HG03039 (cell line): ENCODE results near the gene NAALADL2.
"Not testable (repeated sequence)": the region's sequence is repeated elsewhere in the genome, so short reads cannot be mapped to it uniquely, and the experiment has no call there.

Experiments used
- ATAC-seq: cut with Tn5 transposase; IDR thresholded peaks from one replicate; pipeline ENCODE4 v1.9.1; 2021; ENCODE audit warnings: mild to moderate bottlenecking, moderate library complexity; ENCODE audit not compliant: unreplicated experiment

Gene NAALADL2

DNA sequence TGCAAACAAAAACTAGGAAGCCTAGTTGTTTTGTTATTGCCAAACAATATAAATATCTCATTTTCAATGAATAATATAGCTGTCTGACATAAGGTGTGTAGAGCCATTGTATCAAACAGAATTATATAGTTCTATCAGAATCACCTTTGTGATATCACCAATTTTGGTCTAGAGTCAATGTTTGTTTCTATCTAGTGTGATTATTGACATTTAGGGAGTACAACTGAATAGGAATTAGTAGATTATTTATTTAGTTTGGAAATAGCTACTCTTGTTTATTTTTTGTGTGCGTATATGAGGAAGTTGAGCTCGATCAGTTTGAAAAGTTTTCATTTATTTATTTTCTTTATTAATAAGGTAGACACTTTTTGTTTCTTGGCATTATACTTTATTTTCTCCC is 389.7 kb downstream of the NAALADL2 start:
- no peak for ATAC-seq

DNA sequence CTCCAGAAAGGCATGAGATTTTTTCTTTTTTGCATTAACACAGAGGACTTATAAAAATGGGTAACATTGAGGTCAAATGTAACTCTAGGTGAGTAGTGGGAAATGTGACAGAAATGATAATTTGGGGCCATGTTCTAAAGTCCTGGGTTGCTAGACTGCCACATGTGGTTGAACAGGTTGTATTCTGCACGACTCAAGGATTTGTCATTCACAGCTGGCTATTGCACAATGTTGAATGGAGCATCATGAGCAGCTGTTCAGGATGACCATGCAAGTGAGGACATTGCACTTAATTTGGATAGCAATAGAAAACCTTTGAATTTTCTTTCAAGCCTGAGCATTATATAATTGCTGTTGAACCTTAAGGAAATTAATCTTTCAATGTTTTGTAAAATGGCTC is 396.6 kb downstream of the NAALADL2 start:
- ATAC-seq = no peak

DNA sequence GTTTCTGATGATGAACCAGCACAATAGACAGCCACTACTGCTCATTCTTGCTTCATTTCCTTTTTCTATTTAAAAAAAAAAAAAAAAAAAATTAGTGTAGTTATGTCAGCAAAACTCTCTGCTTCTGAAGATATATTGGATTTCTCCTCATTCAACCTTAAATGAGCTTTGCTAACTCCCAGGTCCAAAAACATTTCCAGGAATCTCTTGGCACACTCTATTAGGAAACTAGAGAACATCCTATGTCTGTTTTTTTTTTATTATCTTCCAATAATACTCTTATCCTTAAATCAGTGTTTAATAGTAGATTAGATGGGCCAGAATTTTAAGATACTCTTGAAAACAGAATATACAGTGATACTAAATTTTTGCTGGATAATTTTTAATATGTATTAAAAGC is 398.0 kb downstream of the NAALADL2 start:
- no peak for ATAC-seq

DNA sequence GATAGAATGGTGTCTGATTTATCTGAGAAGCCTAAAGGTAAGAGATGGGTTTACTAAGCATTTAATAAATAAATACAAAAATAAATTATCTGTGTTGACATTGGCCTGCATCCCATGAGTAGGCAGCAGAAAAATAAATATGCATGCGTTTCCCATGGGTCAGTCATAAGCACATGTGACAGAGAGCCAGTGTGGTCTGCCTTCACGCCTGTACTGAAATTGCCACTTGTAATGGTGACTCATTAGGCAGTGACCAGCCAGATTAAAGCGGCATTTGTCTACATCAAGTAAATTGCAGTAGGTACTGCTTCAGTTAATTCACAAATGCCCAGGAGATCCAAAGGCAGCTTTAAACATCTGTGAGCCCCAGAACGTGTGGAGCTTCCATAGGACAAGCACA is 399.6 kb downstream of the NAALADL2 start:
- ATAC-seq = no peak

DNA sequence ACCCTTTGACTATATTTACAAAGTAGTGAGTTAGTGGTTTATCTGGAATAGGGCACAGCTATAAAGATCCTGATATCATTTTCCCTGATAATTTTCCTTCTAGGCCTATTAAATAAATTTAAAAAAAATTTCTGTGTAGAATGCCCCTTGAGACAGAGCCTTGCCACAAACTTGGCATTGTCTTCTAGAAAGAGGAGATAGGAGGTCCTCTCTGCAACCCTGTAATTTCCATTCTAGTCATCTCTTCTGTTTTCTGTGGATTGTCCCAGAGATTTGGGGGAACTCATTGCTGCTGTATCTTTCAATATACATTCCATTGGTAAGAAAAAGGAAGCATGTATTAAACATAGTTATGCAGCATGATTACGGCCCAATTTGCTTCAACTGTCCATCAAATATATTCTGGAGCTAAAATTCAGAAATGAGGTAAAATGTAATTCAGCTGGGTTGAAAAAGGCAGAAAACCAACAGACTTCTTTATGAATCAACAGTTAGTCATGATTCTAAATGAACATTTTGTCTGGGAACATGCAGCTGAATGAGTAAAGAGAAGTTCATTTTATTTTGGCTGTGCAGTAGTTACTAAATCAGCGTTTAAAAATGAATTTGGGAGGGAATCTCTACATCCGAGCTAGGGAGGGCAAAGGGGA is 401.1 kb downstream of the NAALADL2 start:
- no peak for ATAC-seq

DNA sequence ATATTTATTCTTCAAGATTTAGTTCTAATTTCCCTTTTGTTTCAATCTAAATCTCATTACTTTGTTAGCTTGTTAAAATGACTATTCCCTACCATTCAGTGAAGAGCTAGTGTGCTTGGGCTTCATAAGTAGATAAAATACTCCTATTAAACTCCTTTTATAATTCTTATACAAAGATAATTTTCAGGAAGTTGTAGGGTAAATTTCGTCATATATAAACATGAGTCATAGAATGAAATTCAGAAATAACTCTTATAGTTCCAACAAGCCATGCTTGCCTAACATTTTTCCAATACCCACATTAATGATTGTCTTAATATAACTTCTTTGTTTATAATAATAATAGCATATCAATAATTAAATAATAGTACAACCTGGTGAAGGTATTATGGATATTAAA is 407.3 kb downstream of the NAALADL2 start:
- no peak for ATAC-seq

DNA sequence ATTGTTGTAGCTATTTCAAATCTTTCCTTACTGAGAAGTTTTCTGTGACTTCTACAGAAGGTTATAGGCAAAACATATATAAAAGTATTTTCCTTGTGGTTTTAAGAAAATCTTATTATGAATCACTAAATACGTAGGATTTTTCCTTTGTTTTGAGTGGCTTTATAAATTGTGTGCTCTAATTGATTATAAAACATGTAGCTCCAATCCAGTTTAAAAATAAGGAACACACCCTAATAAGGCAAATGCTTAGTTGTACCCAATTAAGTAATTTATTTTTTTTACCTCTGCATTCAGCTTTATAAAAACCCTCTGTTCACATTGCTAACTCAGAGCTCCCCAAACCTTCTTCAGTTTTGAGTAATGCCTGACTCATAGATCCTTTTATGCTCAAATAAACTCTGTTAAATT is 408.0 kb downstream of the NAALADL2 start:
- no peak for ATAC-seq

DNA sequence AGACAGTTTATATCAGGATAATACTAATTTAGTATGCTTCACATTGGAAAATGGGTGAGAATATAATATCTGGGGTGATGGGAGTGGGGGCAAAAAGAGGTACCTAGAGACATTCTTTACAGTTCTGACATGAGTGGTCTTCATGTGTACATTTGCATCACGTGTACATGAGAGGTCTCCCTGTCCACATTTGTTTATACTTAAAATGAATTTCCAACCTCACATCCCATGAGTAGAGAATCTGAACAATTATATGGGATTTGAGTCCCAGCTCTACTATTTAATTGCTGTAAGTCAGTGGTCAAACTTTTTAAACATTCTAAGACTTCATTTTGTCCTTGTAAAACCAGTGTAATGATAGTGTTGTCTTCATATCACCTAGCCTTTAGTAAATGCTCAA is 408.4 kb downstream of the NAALADL2 start:
- no peak for ATAC-seq

DNA sequence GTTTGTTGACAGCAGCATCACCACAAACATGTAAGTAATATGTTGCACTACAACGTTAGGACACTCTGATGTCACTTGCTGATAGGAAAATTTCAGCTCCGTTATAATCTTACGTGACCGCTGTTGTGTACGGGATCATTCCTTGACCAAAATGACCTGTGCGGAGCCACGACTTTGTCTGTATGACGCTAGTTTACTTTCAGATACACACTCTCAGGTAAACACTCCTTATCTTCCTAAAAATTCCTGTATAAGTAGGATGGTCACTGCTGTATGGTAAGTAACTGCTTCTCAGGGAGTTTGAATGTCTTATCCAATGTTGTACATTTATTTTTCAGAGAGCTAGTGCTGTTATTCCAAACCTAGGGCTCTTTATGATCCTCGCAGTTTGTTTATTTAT is 410.3 kb downstream of the NAALADL2 start:
- ATAC-seq = no peak

DNA sequence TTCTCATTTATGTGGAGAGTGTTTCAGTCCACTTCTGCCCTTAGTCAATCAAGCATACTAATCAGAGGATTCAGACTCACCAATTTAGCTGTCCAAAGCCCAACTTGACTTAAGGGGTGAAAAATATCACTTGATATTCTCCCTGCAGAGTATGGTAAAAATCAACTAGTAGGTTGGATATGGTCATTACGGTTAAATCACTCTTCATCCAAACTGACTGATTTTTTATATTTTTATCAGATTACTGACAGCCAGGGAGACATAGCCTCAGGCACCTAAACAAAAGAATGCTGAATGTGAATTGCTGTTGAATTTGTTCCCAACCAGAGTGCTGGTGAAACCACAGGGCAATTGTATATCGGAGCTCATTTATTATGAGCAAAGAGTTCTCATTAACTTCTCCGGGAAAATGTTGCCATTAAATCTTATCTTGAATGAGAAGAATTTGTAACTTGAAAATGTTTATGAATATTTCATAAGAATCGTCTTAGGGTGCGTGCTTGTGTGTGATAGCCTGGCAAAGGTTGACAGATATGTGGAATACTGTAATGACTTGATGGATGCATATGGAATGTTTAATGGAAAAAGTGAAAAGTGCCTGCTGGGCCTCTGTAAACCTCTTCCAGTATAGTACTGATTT is 411.2 kb downstream of the NAALADL2 start:
- ATAC-seq = no peak

DNA sequence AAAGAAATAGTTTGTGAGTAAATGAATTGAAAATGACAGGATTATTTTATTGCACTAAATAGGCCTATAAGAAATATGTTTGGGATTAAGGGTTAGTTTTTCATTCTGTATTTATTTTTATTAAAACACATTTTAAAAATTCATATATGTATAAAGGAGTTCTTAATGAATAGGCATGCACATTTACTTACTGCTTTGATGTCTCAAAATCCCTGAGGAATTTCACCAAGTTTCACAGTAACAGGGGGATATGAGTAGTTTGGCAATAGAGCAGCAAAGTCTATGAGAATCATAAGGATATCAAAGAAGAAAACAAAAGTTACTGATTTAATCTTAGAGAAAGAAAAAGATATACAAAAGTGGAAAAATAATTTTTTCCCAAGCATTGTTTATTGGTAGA is 411.7 kb downstream of the NAALADL2 start:
- no peak for ATAC-seq

DNA sequence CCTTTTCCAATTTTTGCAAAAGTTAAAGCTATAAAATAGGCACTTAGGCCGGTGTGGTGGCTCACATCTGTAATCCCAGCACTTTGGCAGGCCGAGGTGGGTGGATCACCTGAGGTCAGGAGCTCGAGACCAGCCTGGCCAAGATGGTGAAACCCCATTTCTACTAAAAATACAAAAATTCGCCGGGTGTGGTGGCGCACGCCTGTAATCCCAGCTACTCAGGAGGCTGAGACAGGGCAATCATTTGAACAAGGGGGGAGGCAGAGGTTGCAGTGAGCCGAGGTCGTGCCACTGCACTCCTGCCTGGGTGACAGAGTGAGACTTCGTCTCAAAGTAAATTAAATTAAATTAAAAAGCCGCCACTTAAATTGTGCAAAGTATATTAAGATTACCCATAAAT is 412.3 kb downstream of the NAALADL2 start:
- ATAC-seq = not testable (repeated sequence)

DNA sequence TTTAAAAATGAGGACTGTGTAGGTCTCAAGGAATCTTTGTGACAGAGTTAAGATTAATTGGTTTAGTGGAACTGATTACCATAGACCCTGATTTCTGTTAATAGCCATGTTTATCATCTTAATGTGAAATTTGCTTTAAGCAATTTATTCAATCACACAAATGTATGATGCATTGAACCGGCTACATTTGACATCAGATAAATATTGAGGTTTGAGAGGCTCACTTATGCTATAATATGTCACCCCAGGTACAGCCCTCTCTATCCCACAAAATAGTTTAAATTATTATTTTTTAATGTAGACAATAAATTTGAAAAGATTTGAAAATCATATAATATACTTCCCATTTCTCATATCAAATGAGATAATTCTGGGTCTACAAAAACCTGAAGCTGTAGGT is 413.3 kb downstream of the NAALADL2 start:
- ATAC-seq = no peak

DNA sequence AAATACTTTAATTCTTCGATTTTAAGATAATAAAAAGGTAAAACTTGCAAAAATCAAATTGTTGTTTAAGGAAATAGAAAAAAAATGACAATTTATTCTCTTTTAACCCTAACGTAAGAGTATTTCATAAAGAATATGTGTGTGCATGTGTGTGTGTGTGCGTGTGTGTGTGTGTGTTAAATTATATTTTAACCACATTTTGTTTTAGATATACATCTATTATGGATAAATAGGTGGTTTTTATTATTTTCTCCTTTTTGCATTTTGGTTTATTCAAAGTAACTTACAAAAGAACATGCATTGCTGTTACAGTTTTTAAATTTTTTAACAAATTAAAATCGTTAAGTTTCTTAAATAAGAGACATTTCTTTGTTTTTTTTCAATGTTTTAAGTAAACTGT is 414.4 kb downstream of the NAALADL2 start:
- ATAC-seq = no peak

DNA sequence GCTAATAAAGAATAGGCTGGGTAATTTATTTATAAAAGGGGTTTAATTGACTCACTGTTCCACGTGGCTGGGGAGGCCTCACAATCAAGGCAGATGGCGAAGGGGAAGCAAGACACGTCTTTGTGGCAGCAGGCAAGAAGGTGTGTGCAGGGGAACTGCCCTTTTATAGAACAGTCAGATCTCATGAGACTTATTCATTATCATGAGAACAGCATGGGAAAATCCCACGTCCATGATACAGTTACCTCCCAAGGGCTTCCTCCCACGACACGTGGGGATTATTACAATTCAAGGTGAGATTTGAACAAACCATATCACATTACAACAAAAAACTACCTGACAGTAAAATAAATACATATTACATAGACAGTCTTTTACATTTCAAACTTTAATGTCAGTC is 414.9 kb downstream of the NAALADL2 start:
- no peak for ATAC-seq

DNA sequence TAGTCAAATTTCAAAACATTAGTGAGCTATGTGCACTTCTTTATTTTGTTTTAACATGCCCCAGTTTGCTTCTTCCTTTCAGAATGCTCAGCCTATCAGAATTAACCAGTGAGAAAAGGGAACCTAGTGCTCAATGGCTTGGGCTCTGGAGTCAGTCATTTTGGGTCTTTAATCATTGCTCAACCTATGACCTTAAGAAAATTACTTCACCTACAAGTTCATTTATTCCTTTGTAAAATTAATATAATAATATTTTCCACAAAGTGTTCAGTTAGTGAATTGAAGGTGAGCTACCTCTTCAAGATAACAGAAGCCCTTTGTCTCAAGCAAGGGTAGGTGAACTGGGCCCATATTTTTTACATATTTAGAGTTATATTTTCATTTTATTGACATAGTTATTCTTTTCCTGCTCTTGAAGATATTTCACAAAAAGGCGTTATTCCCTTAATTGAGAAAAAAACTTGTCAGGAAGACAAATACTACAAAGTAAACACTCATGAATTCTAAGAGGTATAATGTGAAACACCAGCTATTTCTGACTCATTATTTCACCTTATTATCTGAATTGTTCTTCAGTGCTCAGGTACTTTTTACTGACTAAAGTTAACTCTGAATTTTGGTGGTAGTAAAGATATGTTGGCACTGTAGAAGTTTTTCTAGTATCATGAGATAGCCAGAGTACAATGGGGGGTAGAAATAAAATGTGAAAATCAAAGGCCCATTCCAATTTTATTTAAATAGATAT is 415.5 kb downstream of the NAALADL2 start:
- no peak for ATAC-seq

DNA sequence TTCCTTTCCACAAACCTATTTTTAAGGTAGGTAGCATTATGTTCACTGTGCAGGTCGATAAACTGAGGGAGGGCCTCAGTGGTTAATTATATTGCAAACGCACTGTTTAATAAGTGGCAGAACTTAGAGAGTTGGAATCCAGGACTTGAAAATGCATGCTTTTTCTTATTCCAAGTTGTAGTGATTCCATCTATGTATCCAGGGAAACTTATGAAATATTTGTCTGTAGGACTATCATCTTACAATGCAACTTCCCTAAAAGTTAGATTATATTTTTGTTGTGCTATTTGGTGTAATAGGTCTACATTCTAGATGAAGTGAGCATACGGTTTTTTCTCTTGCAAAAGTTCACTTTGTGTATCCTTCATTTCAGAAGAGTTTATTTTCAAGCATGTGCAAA is 419.5 kb downstream of the NAALADL2 start:
- ATAC-seq = no peak

DNA sequence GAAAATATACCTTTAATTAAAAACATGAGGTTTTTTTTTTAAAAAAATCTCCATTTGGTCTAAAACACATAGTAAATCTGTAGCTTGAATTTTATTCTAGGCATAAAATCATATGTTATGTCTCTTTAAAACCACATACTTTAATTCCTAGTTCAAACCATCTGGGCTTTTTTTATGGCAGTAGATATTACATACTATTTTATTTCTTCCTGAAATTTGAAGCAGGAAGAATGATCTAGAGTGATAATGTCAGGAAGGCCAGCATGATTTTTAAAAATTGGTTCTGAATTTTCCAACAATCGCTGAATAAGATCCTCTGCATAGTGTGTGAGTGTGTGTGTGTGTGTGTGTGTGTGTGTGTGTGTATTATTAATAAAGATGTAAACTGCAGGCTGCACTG is 420.3 kb downstream of the NAALADL2 start:
- no peak for ATAC-seq

DNA sequence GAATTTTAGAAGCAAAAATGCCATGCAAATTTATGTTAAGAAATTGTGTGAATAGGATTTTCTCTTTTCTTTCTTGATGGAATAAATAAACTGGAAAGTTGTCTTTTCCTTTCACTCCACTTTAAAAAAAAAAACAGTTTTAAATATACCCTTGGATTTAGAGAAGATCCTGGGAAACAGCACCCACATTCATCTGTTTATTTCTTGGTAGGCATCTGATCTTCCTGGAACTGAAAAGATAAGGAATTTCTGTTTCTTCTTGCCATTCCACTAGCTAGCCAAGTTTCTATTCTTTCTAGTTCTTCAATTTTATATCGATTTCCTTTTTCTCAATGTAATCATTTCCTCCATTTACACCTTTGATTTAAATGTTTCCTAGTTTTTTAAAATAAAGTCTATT is 420.8 kb downstream of the NAALADL2 start:
- ATAC-seq = no peak

DNA sequence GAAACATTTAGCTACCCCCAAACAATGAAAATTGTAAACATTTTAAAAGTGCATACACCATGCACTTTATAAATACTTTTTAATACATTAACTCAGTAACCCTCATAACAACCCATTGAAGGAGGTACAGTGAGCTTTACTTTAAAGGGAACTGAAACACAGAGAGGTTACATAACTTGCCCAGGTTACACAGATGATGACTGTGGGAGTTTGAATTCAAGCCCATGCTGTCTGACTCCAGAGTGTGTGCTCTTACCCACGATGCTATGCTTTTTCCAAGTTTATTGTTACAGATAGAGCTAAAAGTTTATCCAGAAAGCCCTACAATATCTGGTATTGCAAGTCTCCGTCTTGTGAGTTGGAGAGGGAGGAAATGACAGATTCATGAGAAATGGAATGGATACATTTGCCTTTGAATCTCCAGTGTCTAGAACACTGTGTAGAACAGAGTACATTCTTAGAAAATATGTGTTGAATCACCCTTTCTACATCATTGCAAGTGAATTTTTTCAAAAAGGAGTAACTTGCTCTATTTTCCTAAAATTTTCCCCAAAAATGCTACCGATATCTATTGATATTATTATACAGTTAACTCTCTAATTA is 428.3 kb downstream of the NAALADL2 start:
- peak; percentile 99 for ATAC-seq

DNA sequence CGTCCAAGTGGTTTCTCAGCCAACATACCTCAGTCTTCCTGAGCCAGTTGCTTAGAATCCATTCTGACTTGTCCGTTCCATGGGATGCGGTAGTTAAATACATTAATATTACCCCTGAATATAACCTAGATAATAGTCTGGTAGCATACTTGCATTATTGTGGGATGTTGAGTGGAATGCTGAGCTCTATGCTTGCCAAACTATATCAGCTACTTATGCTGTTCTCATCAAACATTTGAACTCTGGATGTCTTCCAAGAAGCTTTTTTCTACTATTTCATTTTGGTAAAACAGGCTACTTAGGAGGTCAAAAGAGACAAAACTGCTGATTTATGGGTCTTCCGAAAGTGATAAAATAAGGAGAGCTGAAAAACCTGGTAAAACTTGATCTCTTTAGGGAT is 429.5 kb downstream of the NAALADL2 start:
- no peak for ATAC-seq

DNA sequence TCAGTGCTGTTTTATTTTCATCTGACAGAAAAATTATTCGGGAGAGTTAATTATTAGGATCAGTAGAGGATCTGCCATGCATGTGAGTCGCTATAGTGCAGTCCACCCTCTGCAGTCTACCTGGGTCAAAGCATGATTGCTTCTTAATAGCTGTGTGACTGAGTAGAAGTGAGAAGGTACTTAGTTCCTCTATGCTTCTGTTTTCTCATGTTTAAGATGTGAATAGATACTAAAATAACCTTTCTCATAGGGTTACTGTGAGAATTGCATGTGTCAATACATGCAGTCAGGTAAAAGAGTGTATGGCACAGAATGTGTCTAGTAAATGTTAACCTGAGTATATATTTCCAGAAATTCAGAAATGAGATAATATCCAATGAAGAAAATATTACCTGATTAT is 435.7 kb downstream of the NAALADL2 start:
- no peak for ATAC-seq
